HG02763 (cell line): ENCODE results near the gene POGLUT2.

Source experiments
- ATAC-seq: cut with Tn5 transposase; IDR thresholded peaks from one replicate; pipeline ENCODE4 v1.9.1; 2021; ENCODE audit warnings: mild to moderate bottlenecking, moderate library complexity; ENCODE audit not compliant: unreplicated experiment

Gene POGLUT2

DNA sequence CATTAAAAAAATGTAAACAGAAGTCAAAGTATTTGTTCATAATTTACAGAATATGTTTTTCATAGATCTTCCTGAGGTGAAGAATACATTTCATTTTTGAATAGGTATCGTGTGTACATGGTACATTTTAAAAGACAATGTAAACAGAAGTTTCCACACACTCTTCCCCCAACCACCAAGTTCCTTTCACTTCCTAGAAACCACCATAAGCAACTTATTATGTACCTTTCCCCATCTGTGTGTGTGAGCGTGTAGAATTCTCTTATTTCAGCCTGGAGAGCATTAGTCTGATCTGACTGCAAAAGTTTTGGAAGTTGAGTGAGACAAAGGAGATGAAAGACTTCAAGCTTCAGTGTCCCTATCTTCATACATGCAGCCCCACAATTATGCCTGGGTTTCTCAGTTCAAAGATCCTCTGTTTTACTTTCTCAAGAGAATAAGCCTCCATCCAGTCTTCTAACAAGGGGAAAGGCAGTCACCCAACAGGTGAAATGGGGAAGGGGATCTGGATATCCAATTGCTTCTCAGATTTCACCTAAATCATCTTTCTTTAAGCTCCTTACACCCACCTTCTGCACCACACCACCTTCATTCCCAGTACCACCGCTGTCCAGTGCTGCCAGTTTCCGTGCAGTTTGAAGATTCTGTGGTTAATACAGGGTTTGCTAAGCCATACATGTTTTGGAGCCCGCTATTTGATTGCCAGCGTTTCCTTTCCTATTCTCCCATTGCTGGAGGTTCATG lies 27.3 kb downstream of the POGLUT2 start:
- no peak for ATAC-seq

- no peak for ATAC-seq
Observed at GRCh38 chr13:102770435-102770834, 28.3 kb downstream of the POGLUT2 start.

- no peak for ATAC-seq
Observed at GRCh38 chr13:102769679-102770078, 29.1 kb downstream of the POGLUT2 start.

DNA sequence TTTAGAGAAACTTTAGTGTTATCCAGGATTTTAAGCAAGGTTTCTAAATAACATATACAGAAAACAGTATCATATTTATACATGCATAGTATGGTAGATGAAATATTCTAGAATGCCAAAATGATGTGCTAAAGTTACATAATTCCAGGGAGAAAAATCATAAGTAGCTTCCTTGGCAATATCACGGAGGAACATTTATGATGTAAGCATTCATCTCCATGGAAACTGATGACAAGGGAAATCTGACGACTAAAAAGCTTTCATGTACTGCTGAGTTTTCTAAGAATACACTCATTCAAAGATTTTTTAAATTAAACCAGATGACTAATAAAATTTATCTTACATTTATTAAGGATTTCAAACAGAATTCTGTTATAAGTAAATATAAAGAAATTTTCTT lies 29.9 kb downstream of the POGLUT2 start:
- no peak for ATAC-seq

DNA sequence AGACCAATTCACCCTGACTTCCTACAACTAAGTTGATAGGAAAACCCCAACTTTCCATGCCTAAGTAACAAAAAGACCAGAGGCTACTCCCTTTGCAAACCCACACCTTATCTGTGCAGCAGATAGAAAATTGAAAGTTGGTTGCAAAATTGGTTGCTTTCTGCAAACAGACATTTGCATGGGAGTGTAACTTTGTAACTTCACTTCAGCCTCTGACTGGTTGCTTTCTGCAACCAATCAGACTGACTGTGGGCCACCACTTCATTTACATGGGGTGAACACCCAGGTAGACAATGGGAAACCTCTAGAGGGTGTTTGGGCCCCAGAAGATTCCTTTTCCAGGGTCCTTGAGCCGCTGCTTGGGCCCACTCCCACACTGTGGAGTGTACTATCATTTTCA lies 35.0 kb downstream of the POGLUT2 start:
- ATAC-seq = no peak

- ATAC-seq = no peak
Observed at GRCh38 chr13:102761071-102761470, 37.7 kb downstream of the POGLUT2 start.

DNA sequence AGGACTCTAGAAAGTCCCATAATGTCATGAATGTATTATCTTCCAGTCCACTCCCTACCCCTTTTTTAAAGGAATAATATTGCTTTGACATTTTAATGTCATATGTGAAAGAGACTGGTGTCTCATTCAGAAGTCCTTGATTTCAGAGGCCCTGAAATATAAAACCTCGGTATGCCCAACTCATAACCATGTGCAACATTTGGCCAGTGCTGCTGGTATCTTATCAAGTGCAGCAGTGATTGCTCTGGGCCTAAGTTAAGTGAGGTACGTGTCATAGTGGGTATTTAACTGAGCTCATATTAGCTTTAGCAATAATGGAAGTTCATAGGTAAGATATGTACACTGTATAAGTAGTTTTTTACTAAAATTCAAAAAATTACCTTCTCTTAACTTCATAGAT lies 39.9 kb downstream of the POGLUT2 start:
- no peak for ATAC-seq

DNA sequence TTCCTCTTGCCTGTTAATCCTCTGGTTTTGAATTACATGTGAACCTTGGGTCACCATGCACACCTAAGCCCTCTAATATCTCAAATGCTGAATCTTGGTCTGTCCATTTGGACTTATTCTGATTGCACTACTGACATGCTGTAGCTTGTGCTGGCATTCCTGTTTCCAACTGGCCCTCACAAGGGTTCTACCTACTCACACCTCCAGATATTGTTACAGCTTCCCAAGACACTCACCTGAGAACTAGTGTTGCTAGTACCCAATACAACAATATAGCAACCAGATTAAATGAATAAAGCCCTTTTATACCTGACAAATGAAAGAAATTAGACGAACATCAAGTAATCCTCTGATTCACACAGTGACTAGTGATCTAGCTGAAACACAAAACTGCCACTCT lies 41.8 kb downstream of the POGLUT2 start:
- ATAC-seq = no peak

GRCh38 chr13:102751886-102752285 lies 46.9 kb downstream of the POGLUT2 start:
- no peak for ATAC-seq

- ATAC-seq = no peak
Observed at GRCh38 chr13:102742506-102742905, 56.3 kb downstream of the POGLUT2 start.

- ATAC-seq = no peak
Observed at GRCh38 chr13:102742101-102742500, 56.7 kb downstream of the POGLUT2 start.
